ENCODE results near the gene AGBL3. TPM values are rescaled to one million over a fixed set of nuclear protein-coding genes. Genes with fewer than 3 reads are reported as not detected.

AGBL3 gene
- polyA plus RNA-seq, 3 donors from 2014 or later = 0.43 to 1.2 TPM; not detected in 1

DNA sequence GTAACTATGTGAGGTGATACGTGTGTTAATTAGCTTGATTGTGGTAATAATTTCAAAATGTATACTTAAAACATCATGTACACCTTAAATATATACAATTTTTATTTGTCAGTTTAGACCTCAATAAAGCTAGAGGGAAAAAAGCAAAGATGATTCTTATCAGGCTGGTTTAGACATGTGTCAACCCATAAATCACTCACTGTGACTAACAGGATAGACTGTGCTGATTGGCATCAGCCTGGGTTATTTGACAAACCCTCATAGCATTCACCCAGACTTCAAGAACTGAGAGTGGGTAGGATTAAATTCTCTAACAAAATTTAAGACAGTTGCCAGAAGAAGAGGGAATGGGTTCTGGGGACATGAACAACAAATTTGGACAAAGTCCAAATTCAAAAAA is 87.8 kb downstream of the AGBL3 start:
- Mint-ChIP-seq H3K27ac (no peak overlapping the region), H3K36me3 (no peaks in the 10 kb centered on the region), H3K27me3 (ENCODE audit: low read depth in 3 of 3) (no peaks in the 10 kb centered on the region)

DNA sequence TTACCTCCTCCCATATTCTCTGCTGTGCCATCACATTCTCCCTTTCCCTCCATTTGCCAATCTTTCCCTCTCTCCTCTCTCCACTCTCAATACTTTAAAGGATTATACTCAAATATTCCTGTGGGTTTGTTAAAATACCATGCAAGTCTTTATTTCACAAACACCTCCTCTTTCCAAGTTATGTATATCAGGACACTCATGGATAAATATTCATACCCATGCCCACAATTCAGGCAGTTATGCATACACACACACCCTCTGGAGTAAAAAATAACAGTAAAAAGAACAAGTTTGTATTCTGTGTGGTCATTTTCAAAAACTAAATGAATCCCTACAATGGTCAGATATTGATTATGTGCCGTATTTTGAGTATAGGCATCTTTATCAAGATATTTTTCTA is 88.2 kb downstream of the AGBL3 start:
- Mint-ChIP-seq H3K9me3 (peaks cover 0 to 7% (median 0%) of the 10 kb centered on the region in 6 donors), H3K27ac (no peak overlapping the region)

More for the DNA sequence above, 87.8 kb downstream of the AGBL3 start:
- Mint-ChIP-seq H3K4me1 (no peaks in the 10 kb centered on the region), H3K4me3 (no peak overlapping the region), H3K9me3 (peaks cover 0 to 9% (median 0%) of the 10 kb centered on the region in 6 donors)
- no peak for DNase-seq

DNA sequence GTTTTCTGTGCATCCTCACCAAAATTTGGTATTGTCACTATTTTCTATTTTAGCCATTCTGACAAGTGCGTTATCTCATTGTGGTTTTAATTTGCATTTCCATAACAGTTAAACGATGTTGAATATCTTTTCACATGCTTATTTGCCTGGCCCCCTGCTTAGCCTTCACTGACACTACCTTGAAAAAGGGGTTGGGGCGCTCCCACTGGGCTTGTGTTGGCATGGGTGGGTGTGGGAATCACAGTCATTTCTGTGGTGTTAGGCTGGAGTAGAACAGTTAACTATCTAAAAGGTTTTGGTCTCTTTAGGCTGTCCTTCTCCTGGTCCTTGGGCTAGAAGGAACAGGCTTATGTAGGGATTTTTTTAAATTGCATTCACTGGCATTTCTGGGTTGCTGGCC is 89.4 kb downstream of the AGBL3 start:
- H3K9me3 Mint-ChIP-seq = peaks cover 0 to 6% (median 0%) of the 10 kb centered on the region in 6 donors
- no peak overlapping the region for H3K27ac Mint-ChIP-seq
- no peak for DNase-seq
- no peak overlapping the region for H3K4me3 Mint-ChIP-seq
- no peaks in the 10 kb centered on the region for H3K4me1 Mint-ChIP-seq
- H3K36me3 Mint-ChIP-seq = no peaks in the 10 kb centered on the region
- peaks cover 0 to 2% (median 0%) of the 10 kb centered on the region in 3 donors for H3K27me3 Mint-ChIP-seq (ENCODE audit: low read depth in 3 of 3)

More for the DNA sequence above, 88.2 kb downstream of the AGBL3 start:
- no peak for DNase-seq
- Mint-ChIP-seq H3K36me3 (no peaks in the 10 kb centered on the region), H3K4me1 (no peaks in the 10 kb centered on the region), H3K4me3 (no peak overlapping the region), H3K27me3 (ENCODE audit: low read depth in 3 of 3) (no peaks in the 10 kb centered on the region)

DNA sequence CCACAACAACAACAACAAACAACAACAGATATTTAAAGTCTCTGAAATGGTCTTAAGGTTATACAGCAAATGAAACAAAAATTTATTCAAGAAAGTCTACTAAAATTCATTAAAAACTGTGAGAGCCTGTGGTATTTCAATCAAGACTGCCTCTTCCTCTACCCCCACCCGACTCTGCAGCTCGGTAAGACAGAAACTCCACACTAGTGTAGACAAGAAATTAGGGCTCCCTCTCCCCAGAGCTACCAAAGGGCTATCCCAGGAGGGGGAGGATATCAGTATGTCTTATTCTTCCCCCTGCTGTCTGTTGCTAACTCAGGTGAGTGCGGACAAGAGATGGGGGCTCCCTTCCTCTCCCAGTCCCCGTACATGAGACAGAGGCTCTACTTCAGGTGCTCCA is 90.6 kb downstream of the AGBL3 start:
- no peak overlapping the region for H3K4me3 Mint-ChIP-seq
- no peak overlapping the region for H3K27ac Mint-ChIP-seq
- H3K36me3 Mint-ChIP-seq = no peaks in the 10 kb centered on the region
- peaks cover 0 to 3% (median 0%) of the 10 kb centered on the region in 6 donors for H3K9me3 Mint-ChIP-seq
- H3K4me1 Mint-ChIP-seq = no peaks in the 10 kb centered on the region
- H3K27me3 Mint-ChIP-seq (ENCODE audit: low read depth in 3 of 3) = peaks cover 0 to 2% (median 0%) of the 10 kb centered on the region in 3 donors
- no peak for DNase-seq

DNA sequence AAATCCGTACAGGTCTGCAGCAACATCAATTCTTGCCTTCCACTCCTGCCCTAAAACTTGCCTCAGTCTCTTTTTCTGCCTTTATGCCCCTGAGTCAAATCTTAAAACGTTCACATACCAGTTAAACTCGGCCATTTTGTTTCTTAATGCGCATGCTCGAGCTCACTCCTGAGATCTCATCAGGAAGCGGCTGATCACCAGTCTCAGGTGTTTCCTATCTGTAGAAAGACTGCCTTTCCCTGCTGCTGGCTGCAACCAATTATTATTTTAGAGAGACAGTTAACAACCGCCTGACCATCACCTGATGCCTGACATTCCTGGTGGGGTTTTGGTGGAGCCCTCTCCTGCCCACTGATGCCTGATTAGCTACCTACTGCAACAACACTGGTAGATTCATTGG is 91.3 kb downstream of the AGBL3 start:
- peaks cover 0 to 2% (median 0%) of the 10 kb centered on the region in 3 donors for H3K27me3 Mint-ChIP-seq (ENCODE audit: low read depth in 3 of 3)
- no peak overlapping the region for H3K4me3 Mint-ChIP-seq
- H3K36me3 Mint-ChIP-seq = no peaks in the 10 kb centered on the region
- H3K9me3 Mint-ChIP-seq = no peaks in the 10 kb centered on the region
- no peak for DNase-seq
- H3K27ac Mint-ChIP-seq = no peak overlapping the region
- no peaks in the 10 kb centered on the region for H3K4me1 Mint-ChIP-seq

DNA sequence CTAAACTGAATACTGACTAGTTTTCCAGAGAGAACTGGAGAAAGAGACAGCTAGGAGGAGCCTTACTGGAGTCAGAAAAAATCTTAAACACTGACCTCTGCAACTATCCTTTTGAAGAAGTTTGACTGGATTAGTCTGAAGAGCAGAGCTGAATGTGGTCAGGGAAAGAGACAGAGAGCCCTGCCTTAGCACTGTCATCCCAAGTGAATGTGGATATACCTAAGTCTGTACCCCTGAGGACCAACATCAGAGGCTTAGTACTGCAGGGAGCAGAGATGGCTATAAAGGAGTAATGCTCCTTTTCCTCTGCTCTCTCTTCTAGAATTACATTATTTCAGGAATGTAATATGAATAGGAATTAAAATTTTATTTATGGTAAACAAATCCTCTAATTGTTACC is 91.7 kb downstream of the AGBL3 start:
- no peaks in the 10 kb centered on the region for H3K4me1 Mint-ChIP-seq

DNA sequence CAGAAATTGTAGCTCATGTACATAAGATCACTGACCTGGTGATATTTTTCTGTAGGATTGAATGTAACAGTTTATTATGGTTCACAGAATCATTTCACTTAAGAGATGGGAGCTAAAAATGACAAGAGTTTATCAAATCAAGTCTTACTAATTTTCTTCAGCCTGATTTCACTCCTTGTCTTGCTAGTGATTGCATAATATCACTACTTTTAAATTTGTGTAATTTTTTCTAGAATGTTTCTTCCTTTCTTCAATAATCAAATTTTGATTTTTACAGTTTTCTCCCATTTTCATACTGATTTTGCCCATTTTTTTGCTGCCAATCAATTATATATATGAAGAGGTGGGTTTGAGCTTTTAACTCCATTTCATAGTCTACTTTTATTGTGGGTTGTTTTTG is 92.8 kb downstream of the AGBL3 start:
- Mint-ChIP-seq H3K4me1 (no peaks in the 10 kb centered on the region), H3K27ac (no peak overlapping the region), H3K36me3 (no peaks in the 10 kb centered on the region)

More for the DNA sequence above, 91.7 kb downstream of the AGBL3 start:
- Mint-ChIP-seq H3K36me3 (no peaks in the 10 kb centered on the region), H3K4me3 (no peak overlapping the region), H3K9me3 (no peaks in the 10 kb centered on the region), H3K27ac (no peak overlapping the region), H3K27me3 (ENCODE audit: low read depth in 3 of 3) (peaks cover 0 to 2% (median 0%) of the 10 kb centered on the region in 3 donors)
- no peak for DNase-seq

DNA sequence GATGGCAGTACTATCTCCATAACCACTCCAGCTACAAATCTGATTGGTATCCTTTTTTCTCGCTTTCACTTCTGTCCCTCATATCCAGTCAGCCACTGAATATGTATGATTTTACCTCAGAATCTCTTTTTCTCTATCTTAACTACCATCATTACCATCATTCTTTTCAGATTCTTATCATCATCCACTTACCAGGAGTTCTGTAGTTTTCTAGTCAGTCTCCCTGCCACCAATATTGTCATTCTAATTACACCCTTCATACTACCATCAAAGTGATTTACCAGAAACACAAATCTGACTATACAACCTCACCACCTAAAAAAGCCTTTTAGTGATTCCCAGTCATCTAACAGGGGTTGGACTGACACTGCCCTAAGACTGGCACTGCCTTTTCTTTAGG is 96.7 kb downstream of the AGBL3 start:
- Mint-ChIP-seq H3K9me3 (peaks cover 17 to 33% (median 26%) of the 10 kb centered on the region in 6 donors), H3K27ac (no peak overlapping the region)

More for the DNA sequence above, 92.8 kb downstream of the AGBL3 start:
- no peak for DNase-seq
- no peak overlapping the region for H3K4me3 Mint-ChIP-seq
- no peaks in the 10 kb centered on the region for H3K9me3 Mint-ChIP-seq
- peaks cover 0 to 2% (median 0%) of the 10 kb centered on the region in 3 donors for H3K27me3 Mint-ChIP-seq (ENCODE audit: low read depth in 3 of 3)

DNA sequence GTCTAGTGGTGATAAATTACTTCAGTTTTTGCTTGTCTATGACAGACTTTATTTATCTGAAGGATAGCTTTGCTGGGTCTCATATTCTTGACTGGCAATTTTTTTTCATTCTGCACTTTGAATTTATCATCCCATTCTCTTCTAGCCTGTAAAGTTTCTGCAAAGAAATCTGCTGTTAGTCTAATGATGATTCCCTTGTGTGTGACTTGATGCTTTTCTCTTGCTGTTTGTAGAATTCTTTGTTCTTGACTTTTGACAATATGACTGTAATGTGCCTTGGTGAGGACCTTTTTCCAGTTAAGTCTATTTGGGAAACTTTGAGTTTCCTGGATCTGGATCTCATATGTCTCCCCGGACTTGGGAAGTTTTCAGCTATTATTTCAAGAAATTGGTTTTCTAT is 102.3 kb downstream of the AGBL3 start:
- Mint-ChIP-seq H3K27ac (no peak overlapping the region), H3K4me1 (no peaks in the 10 kb centered on the region), H3K36me3 (peaks cover 23 to 49% (median 41%) of the 10 kb centered on the region in 3 donors), H3K4me3 (no peak overlapping the region), H3K27me3 (ENCODE audit: low read depth in 3 of 3) (peaks cover 0 to 4% (median 1%) of the 10 kb centered on the region in 3 donors), H3K9me3 (peaks cover 30 to 48% (median 41%) of the 10 kb centered on the region in 6 donors)
- no peak for DNase-seq

More for the DNA sequence above, 96.7 kb downstream of the AGBL3 start:
- peaks cover 0 to 2% (median 2%) of the 10 kb centered on the region in 3 donors for H3K27me3 Mint-ChIP-seq (ENCODE audit: low read depth in 3 of 3)
- H3K4me3 Mint-ChIP-seq = no peak overlapping the region
- H3K36me3 Mint-ChIP-seq = peaks cover 6 to 9% (median 7%) of the 10 kb centered on the region in 3 donors
- DNase-seq = no peak
- H3K4me1 Mint-ChIP-seq = no peaks in the 10 kb centered on the region

DNA sequence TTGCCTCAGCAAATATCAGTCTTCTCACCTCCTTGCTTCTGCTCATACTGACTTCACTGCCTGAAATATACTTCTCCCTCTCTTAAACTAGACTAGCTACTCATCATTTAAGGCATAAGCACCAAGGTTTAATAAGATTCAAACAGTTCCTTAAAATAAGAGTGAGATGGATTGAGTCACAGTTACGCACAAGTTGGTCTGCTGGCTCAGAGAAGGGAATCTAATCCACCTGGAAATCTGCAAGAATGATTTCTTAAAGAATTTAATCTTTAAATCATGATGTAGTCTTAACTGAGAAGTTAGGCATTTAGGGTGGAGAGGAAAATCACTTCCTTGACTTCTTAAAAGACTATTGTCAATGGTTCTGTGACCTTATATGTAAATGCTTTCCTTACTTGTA is 105.4 kb downstream of the AGBL3 start:
- H3K4me1 Mint-ChIP-seq = no peaks in the 10 kb centered on the region
- H3K27ac Mint-ChIP-seq = no peak overlapping the region
- H3K27me3 Mint-ChIP-seq (ENCODE audit: low read depth in 3 of 3) = peaks cover 0 to 2% (median 1%) of the 10 kb centered on the region in 3 donors
- H3K4me3 Mint-ChIP-seq = no peak overlapping the region
- H3K9me3 Mint-ChIP-seq = peaks cover 19 to 30% (median 27%) of the 10 kb centered on the region in 6 donors
- H3K36me3 Mint-ChIP-seq = peaks cover 23 to 49% (median 48%) of the 10 kb centered on the region in 3 donors
- no peak for DNase-seq

DNA sequence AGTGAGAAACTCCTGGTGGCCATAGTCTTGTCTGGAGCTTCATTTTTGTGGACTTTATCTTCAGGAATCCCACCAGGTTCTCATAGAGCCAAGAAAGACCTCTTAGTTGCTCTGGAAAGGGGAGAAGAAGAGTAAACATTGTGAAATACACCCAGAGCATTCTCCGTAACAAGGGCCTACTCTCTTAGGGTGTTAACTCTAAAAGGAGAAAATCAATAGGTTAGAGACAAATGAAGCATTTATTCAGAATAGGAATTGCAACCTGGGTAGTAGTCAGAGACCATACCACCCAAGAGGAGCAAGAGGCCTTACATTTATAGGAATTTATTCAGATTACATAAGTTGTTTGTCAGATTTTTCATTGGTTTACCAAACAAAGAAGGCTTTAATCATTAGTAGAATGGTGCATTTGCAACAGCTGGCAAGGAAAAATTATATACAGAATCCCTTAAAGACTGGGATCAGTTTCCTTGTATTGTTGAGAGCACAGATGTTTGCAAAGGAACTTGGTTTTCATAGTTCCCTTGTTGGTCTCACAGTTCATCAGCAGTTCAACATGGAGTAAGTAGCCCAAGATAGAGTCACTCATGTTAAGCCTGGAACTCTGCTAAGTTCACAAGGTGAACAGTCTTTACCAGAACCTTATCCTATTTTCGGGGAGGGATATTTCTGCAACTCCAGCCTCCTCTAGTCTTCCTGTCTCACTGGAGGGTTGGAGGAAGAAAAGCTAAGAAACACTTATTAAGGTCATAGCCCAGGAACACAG is 108.3 kb downstream of the AGBL3 start:
- peaks cover 0 to 4% (median 2%) of the 10 kb centered on the region in 6 donors for H3K9me3 Mint-ChIP-seq
- no peaks in the 10 kb centered on the region for H3K4me1 Mint-ChIP-seq
- peaks cover 0 to 1% (median 0%) of the 10 kb centered on the region in 3 donors for H3K27me3 Mint-ChIP-seq (ENCODE audit: low read depth in 3 of 3)
- DNase-seq = no peak
- no peak overlapping the region for H3K27ac Mint-ChIP-seq
- H3K4me3 Mint-ChIP-seq = no peak overlapping the region
- peaks cover 12 to 35% (median 32%) of the 10 kb centered on the region in 3 donors for H3K36me3 Mint-ChIP-seq

DNA sequence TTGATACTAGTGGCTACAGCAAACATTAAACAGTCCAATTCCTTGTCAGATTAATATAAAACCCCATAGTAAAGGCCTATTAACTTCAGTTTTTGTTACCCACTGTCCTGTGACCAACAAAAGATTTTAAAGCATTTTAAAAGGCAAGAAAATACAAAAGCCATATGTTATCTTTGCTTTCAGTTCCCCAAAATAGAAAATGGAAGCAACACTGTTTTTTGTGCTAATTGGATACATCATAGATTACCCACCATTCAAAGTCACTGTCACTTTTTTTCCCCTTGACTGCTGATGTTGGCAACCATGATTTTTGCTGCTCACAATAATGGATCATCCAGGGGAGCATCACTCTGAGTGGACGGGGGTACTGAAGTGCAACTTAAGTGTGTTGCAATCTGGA is 109.1 kb downstream of the AGBL3 start:
- Mint-ChIP-seq H3K9me3 (peaks cover 0 to 4% (median under 1%) of the 10 kb centered on the region in 6 donors), H3K27me3 (ENCODE audit: low read depth in 3 of 3) (peaks cover 0 to 1% (median 0%) of the 10 kb centered on the region in 3 donors), H3K4me3 (no peak overlapping the region), H3K36me3 (peaks cover 12 to 30% (median 27%) of the 10 kb centered on the region in 3 donors), H3K27ac (no peak overlapping the region), H3K4me1 (no peaks in the 10 kb centered on the region)
- no peak for DNase-seq

DNA sequence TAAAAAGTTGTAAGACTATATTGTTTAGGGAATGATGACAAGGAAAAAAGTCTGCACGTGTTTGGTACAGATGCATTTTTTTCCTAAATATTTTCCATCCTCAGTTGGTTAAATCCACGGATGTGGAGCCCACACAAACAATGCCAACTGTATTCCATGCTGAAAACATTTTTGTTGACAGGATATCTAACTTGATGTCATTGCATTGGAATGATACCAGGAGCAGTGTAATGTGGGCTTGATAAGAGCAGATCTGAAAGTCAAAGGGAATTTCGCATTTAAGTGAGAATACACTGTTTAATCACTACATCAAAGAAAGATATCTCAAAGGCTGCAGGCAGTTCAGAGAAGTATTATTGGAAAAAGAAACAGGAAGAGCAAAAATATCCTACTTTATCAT is 112.1 kb downstream of the AGBL3 start:
- Mint-ChIP-seq H3K27me3 (ENCODE audit: low read depth in 3 of 3) (no peaks in the 10 kb centered on the region), H3K4me1 (no peaks in the 10 kb centered on the region), H3K9me3 (no peaks in the 10 kb centered on the region), H3K27ac (no peak overlapping the region), H3K4me3 (no peak overlapping the region), H3K36me3 (peaks cover 0 to 18% (median 7%) of the 10 kb centered on the region in 3 donors)
- DNase-seq = no peak

DNA sequence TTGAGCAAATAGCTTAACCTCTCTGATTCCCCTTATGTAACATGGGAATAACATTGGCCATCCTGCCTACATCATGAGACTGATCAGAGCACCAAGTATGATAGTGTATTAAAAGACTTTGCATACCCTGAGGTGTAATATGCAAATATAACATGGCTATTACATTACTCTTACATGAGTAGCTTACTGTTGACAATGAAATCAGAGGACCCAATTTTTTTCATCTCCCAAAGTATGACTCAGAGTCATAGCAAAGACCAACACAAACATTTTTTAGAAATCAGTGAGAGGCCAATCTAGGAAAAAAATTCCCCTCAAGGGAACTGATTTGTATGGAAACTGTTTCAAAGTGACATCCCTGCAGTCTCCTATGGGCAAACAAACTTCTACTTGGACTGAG is 114.5 kb downstream of the AGBL3 start:
- Mint-ChIP-seq H3K4me3 (no peak overlapping the region), H3K27me3 (ENCODE audit: low read depth in 3 of 3) (no peaks in the 10 kb centered on the region), H3K4me1 (no peaks in the 10 kb centered on the region), H3K27ac (no peak overlapping the region), H3K9me3 (peaks cover 0 to 11% (median under 1%) of the 10 kb centered on the region in 6 donors), H3K36me3 (peaks cover 0 to 8% (median 0%) of the 10 kb centered on the region in 3 donors)
- DNase-seq = no peak
